ENCODE data around the gene THTPA. TPM values are rescaled to one million over a fixed set of nuclear protein-coding genes. Genes with fewer than 3 reads are reported as not detected.

Gene THTPA
- total RNA-seq, 1 donor from 2014 or later = 9.2 TPM

GRCh38 chr14:23566778-23567185, 10.7 kb downstream of the THTPA start:
- no peak for DNase-seq (ENCODE audit: extremely low read depth, low read depth, low spot score)

GRCh38 chr14:23567186-23568020, 11.3 kb downstream of the THTPA start, which contains the start of gene AP1G2:
AP1G2 (minus strand) TSS chr14:23567791; CDS start chr14:23567314, 477 bp downstream.
- DNase-seq (ENCODE audit: extremely low read depth, low read depth, low spot score) = no peak

GRCh38 chr14:23568021-23568599, 12.0 kb downstream of the THTPA start:
- DNase-seq (ENCODE audit: extremely low read depth, low read depth, low spot score) = no peak

- DNase-seq (ENCODE audit: extremely low read depth, low read depth, low spot score) = no peak
Observed at GRCh38 chr14:23568600-23569331, 12.7 kb downstream of the THTPA start.

- DNase-seq (ENCODE audit: extremely low read depth, low read depth, low spot score) = no peak
Observed at GRCh38 chr14:23569443-23570151, 13.5 kb downstream of the THTPA start.

GRCh38 chr14:23570806-23571483, 14.9 kb downstream of the THTPA start:
- DNase-seq (ENCODE audit: extremely low read depth, low read depth, low spot score) = no peak

- no peak for DNase-seq (ENCODE audit: extremely low read depth, low read depth, low spot score)
Observed at GRCh38 chr14:23571701-23572523, 15.8 kb downstream of the THTPA start.

- no peak for DNase-seq (ENCODE audit: extremely low read depth, low read depth, low spot score)
Observed at GRCh38 chr14:23572524-23572828, 16.4 kb downstream of the THTPA start.

GRCh38 chr14:23572836-23573235, 16.8 kb downstream of the THTPA start:
- no peak for DNase-seq (ENCODE audit: extremely low read depth, low read depth, low spot score)

- no peak for DNase-seq (ENCODE audit: extremely low read depth, low read depth, low spot score)
Observed at GRCh38 chr14:23573384-23574015, 17.4 kb downstream of the THTPA start.

GRCh38 chr14:23577004-23577681, 21.1 kb downstream of the THTPA start:
- DNase-seq (ENCODE audit: extremely low read depth, low read depth, low spot score) = no peak

GRCh38 chr14:23577710-23578392, 21.8 kb downstream of the THTPA start:
- DNase-seq (ENCODE audit: extremely low read depth, low read depth, low spot score) = no peak

GRCh38 chr14:23578560-23579310, 22.7 kb downstream of the THTPA start, which contains the start of gene JPH4:
JPH4 (minus strand) TSS chr14:23578790; CDS start chr14:23577453, 1,337 bp downstream.
- DNase-seq (ENCODE audit: extremely low read depth, low read depth, low spot score) = no peak

GRCh38 chr14:23579311-23579630, 23.2 kb downstream of the THTPA start:
- no peak for DNase-seq (ENCODE audit: extremely low read depth, low read depth, low spot score)

GRCh38 chr14:23579739-23580138, 23.7 kb downstream of the THTPA start:
- no peak for DNase-seq (ENCODE audit: extremely low read depth, low read depth, low spot score)

GRCh38 chr14:23580152-23580926, 24.3 kb downstream of the THTPA start:
- no peak for DNase-seq (ENCODE audit: extremely low read depth, low read depth, low spot score)

GRCh38 chr14:23580948-23581281, 24.8 kb downstream of the THTPA start:
- DNase-seq (ENCODE audit: extremely low read depth, low read depth, low spot score) = no peak

Measured in glomerular endothelial cell (primary cell).